GM19239 (cell line): ENCODE data around the gene ZNF677.
A peak's percentile ranks its signal among the peaks of the same experiment; 100 is the strongest.
"Not testable (repeated sequence)": the region's sequence is repeated elsewhere in the genome, so short reads cannot be mapped to it uniquely, and the experiment has no call there.

Experiments used
- DNase-seq: peaks from one replicate; pipeline ENCODE4 v3.0.0; 2011; ENCODE audit warnings: low spot score; ENCODE audit not compliant: insufficient read length
- FAIRE-seq: peaks from 2 replicates; lab custom pipeline; 2011; peaks lifted over from hg19 to GRCh38; lab: Jason Lieb, UNC

The ZNF677 gene

DNA sequence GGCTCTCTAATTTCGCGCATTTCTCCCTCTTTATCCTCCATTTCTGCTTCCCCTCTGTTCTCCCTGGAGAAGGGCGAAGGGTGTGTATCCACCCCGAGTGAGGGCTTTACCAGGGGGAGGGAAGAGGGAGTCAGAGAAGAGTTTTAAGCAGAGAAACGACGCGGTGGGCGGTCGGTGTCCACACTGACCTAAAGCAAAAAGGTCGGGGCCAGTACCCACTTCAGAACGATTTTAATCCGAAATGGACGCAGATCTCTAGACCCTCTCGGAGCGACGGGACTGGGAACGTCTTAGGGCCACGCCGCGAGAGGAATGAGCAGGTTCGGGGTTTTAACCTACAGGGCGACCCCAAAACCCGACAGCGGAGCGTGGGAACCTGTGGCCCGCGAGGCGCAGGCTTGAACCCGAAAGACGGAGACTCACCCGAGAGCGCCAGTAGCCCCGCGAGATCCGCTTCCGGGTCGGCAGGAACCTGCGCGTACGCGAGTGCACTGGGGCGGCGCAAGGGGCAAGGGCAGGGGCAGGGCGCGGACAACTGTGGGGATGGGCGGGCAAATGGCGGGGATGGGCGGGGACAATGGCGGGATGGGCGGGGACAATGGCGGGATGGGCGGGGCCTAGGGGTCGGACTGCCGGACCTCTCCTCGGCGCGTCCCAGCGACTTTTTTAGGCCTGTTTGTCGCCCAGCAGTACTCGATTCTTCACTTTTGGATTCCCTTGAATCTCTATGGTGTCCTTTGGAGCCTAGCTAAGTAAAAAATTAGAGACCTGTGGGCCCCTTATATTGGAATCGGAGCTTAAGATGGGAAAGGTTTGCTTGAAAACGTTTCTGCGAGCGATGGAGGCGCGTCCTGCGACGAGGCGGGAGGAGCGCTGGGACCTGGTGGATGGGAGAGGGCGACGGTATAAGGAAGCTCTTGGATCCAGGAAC is at the start of gene ZNF677:
Gene ZNF677, minus strand, starts transcription at position 463 of the 931 bp plus-strand sequence. CDS start 3,323 bp downstream, outside the sequence.
- peak; percentile 25 for DNase-seq
- no peak for FAIRE-seq

- not testable (repeated sequence) for DNase-seq
- FAIRE-seq, result peak; percentile 18
These were observed 46.7 kb upstream of the ZNF677 start for GRCh38 chr19:53301341-53301740.

DNA sequence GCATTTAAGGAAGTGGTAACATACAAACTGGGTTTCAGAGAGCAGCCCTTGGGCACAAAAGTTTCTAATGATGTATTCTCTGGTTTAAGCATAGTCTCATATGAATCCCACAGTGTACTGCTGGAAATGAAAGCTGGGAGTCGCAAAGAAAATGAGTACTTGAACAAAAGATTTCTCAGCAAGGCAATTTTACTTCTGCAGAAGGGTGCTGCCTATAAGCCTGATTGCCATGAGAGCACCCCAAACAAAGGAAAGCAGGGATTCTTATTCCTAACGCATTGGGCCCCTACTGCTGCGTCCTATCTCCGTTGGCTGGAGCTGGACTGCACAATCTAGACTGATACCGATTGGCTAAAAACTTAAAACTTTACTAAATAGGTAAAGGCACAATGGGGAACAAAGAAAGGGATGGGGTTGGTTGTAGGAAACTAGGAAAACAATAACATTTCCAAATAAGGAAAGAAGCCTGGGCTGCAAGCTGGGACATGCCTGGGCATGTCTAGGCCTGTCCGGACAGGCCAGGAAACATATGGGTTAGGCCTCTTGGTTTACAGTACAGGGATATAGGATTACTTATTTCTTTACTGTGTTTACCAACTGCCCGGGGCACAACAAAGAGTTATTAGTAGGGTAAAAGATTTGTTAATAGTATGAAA is 40.2 kb upstream of the ZNF677 start:
- DNase-seq, result no peak
- FAIRE-seq, result no peak

DNA sequence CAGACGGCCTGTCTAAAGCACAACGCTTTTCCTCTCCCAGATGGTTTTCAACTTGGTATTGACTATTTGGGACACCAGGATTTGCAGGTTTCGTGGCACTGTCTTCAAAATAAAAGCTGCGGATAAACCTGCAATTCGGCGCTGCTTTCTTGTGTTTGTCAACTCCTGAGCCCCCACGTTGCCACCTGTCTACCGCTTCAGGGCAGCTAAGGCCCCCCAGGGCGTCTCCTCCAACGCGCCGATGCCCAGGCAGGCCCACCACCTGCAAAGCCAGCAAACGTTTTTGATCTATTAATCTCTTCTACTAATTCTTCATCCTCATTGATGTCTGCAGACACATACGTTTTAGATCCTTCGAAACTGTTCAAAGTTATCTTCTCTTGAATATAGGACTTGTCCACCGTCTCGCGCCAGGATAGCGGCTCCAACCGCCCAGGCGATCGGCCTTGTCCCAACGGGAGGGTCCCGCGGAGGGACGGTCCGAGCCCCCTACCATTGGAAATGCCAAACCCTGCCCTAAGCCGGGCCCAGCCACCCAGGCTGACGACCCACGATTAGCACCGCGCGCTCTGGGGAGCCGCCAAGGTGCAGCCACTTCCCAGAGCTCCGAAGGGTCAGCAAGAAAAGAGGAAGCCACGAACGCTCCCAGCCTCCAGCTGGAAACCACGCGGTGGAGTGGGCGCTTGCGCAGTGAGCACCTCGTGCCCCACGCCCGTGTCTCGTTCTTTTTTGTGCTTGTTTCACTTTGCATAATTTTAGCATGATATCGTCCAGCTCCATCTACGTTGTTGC is 36.3 kb upstream of the ZNF677 start:
- DNase-seq, result no peak
- no peak for FAIRE-seq

GRCh38 chr19:53285087-53285486 is 30.4 kb upstream of the ZNF677 start:
- FAIRE-seq, result no peak
- no peak for DNase-seq

GRCh38 chr19:53281947-53282346 is 27.3 kb upstream of the ZNF677 start:
- FAIRE-seq, result not testable (repeated sequence)

GRCh38 chr19:53275480-53275879 is 20.8 kb upstream of the ZNF677 start:
- FAIRE-seq, result no peak
- DNase-seq, result no peak

More at GRCh38 chr19:53281947-53282346, 27.3 kb upstream of the ZNF677 start:
- DNase-seq, result not testable (repeated sequence)

DNA sequence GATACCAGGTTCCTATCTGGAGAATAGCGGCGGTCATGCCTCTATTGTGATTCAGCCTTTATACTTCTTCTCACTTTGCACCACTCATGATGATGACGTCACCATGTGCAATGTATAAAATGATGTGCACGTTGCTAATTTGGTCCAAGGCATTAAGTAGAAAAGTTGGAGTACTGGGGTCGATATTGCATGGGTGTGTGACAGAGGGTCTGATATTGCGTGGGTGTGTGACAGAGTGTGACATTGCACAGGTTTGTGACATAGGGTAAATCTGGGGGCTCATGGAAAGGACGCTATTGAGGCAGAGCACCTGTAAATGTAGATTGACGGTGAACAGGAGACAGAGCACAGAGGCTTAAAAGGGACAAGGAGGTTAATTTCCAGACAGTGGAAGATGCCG is 17.4 kb upstream of the ZNF677 start:
- DNase-seq (no peak), FAIRE-seq (no peak)

DNA sequence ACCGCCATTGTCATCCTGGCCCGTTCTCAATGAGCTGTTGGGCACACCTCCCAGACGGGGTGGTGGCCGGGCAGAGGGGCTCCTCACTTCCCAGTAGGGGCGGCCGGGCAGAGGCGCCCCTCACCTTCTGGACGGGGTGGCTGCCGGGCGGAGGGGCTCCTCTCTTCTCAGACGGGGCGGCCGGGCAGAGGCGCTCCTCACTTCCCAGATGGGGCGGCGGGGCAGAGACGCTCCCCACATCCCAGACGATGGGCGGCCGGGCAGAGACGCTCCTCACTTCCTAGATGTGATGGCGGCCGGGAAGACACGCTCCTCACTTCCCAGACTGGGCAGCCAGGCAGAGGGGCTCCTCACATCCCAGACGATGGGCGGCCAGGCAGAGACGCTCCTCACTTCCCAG is 15.2 kb upstream of the ZNF677 start:
- FAIRE-seq, DNase-seq: not testable (repeated sequence)

- DNase-seq, FAIRE-seq: not testable (repeated sequence)
These were observed 12.9 kb upstream of the ZNF677 start, which contains the start of gene VN1R4 for GRCh38 chr19:53267623-53268022. Gene VN1R4, minus strand, starts transcription at chr19:53267723. Its CDS starts 58 bp downstream, at chr19:53267665.

- not testable (repeated sequence) for DNase-seq, FAIRE-seq
These were observed 3.2 kb upstream of the ZNF677 start, which contains the start of gene VN1R2 for GRCh38 chr19:53257715-53258342. Gene VN1R2, plus strand, starts transcription at chr19:53258292. Its CDS starts 84 bp downstream, at chr19:53258376.

- FAIRE-seq, result no peak
- no peak for DNase-seq
These were observed 8.2 kb downstream of the ZNF677 start for GRCh38 chr19:53246498-53246897.

- FAIRE-seq, result no peak
- DNase-seq, result no peak
These were observed 17.4 kb downstream of the ZNF677 start for GRCh38 chr19:53237114-53237777.

- FAIRE-seq, result no peak
- no peak for DNase-seq
These were observed 30.1 kb downstream of the ZNF677 start for GRCh38 chr19:53224606-53225005.

GRCh38 chr19:53222716-53223115 is 32.0 kb downstream of the ZNF677 start:
- DNase-seq, FAIRE-seq: not testable (repeated sequence)

- FAIRE-seq, result no peak
- no peak for DNase-seq
These were observed 41.9 kb downstream of the ZNF677 start for GRCh38 chr19:53212703-53213320.

DNA sequence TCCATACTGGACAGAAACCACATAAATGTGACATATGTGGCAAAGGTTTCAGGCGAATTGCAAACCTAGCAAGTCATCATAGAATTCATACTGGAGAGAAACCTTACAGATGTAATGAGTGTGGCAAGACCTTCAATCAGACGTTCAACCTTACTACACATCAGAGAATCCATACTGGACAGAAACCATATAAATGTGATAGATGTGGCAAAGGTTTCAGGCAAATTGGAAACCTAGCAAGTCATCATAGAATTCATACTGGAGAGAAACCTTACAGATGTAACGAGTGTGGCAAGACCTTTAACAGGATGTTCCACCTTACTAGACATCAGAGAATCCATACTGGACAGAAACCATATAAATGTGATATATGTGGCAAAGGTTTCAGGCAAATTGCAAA is 43.1 kb downstream of the ZNF677 start:
- FAIRE-seq, DNase-seq: not testable (repeated sequence)

GRCh38 chr19:53196777-53197396 is 57.8 kb downstream of the ZNF677 start:
- no peak for FAIRE-seq
- DNase-seq, result peak; percentile 76
